Stimulated activated memory B cell treated with anti-CD40 and anti-IgM and Interleukin-4, amounts not matched to agents 10 μg/mL and 1 μg/mL and 100 μg/mL, for 72 hours (primary cell): ENCODE data around the gene MYOG.

Experiments
- ATAC-seq: fragments of 150-1000 bp; cut with Tn5 transposase; 2 replicates; pipeline ENCODE4 v1.10.0; 2021
- H3K27ac Mint-ChIP-seq: one replicate; pipeline ENCODE4 v1.8.0; 2022; ENCODE audit warnings: mild to moderate bottlenecking, mixed read lengths
- H3K27me3 Mint-ChIP-seq: one replicate; pipeline ENCODE4 v1.8.0; 2022; ENCODE audit warnings: mixed read lengths
- H3K36me3 Mint-ChIP-seq: one replicate; pipeline ENCODE4 v1.8.0; 2022; ENCODE audit warnings: mixed read lengths
- H3K4me1 Mint-ChIP-seq: one replicate; pipeline ENCODE4 v1.8.0; 2022; ENCODE audit warnings: mixed read lengths
- H3K4me3 Mint-ChIP-seq: one replicate; pipeline ENCODE4 v1.8.0; 2022; ENCODE audit warnings: mild to moderate bottlenecking, moderate library complexity, mixed read lengths
- H3K9me3 Mint-ChIP-seq: one replicate; pipeline ENCODE4 v1.8.0; 2022; ENCODE audit warnings: mixed read lengths

MYOG gene

DNA sequence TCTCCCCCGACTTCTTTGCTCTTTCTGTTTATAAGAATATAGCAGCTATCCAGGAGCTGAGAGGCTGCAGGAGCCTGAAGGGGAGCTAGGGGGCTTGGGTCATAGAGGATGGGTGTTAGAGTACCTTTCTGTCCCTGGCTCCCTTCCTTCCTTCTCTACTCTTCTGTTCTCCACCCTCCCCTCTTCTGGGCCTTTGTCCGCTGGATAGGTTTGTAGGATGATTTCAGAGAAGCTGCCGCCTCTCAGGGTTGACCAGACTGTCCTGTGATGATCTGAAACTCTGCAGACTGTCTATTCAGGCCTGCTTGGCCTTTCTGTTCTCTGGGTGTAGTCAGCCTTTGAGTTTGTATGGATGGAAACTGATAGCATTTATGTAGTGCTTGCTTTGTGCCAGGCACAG is 33.2 kb downstream of the MYOG start:
- no peak for ATAC-seq
- Mint-ChIP-seq H3K27ac (no peak overlapping the region), H3K4me1 (no peaks in the 10 kb centered on the region), H3K36me3 (no peaks in the 10 kb centered on the region), H3K4me3 (no peak overlapping the region), H3K27me3 (peaks cover 66% of the 10 kb centered on the region), H3K9me3 (no peaks in the 10 kb centered on the region)

DNA sequence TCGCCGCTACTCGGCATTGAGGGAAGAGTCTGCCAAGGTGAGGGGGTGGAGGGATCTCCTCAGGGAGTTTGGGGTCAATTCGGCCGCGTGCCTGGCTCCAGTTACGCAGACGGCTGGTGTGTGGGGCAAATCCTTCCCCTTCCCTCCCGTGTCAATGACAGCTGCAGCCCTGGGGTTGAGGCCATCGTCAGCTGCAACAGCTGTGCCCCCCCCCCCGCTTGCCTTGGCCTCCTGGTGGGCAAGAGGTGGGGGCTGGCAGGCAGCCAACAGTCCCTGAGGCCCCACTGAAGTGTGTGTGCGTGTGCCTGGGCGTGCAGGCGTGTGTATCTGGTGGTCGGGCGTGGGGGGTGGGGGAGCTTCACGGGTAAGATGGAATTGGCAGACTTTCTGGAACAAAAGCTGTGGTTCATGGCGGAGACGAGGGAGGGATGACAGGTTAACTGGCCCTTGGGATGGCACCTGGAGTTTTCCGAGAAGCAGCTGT is 33.9 kb downstream of the MYOG start:
- H3K36me3 Mint-ChIP-seq, result no peaks in the 10 kb centered on the region
- peaks cover 68% of the 10 kb centered on the region for H3K27me3 Mint-ChIP-seq
- H3K27ac Mint-ChIP-seq, result no peak overlapping the region
- no peak overlapping the region for H3K4me3 Mint-ChIP-seq
- no peaks in the 10 kb centered on the region for H3K4me1 Mint-ChIP-seq
- H3K9me3 Mint-ChIP-seq, result no peaks in the 10 kb centered on the region
- no peak for ATAC-seq

DNA sequence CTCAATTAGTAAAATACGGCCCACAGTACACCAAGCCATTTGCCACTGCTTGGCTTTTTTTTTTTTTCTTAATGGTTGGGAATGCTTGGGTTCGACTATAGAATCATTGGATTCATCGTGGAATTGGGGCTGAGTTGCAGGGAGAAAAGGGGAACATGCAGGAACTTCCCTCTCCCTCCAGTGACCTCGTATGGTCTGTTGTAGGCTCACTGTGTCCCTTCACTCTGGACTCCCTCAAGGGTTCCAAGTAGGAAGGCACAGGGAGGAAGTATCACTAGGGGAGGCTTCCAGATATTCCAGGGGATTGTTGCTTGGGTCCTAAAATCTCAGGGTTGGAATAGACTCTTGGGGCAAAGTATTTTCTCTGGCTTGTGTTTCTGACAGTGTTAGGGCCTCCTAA is 35.0 kb downstream of the MYOG start:
- Mint-ChIP-seq H3K36me3 (no peaks in the 10 kb centered on the region), H3K27ac (no peak overlapping the region), H3K4me3 (no peak overlapping the region), H3K27me3 (peaks cover 63% of the 10 kb centered on the region), H3K4me1 (no peaks in the 10 kb centered on the region), H3K9me3 (no peaks in the 10 kb centered on the region)
- ATAC-seq, result no peak

DNA sequence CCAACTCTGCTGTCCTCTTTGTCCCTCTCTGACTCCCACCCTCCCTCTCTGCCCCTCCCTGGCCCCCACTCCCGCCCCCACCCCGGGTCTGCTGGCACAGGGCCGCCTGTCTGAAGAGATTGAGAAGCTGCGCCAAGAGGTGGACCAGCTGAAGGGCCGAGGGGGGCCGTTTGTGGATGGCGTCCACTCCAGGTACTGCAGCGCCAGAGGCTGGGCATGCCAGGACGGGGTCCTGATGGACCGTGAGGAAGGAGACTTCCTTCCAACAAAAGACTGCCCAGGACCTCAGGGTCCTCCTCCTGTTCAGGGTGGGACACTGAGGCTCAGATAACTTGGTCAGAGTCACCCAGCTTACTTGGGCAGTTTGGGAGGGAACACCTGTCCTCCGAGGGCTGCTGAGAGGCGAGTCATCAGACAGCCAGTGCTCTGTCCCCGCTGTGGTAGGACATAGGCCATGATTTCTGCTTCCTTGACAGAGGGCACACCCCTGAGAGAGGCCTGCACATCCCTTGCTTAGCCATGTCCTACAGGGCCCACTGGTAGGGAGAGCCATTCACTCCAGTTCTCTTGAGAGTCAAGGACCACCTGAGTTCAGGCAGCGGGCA is 36.1 kb downstream of the MYOG start:
- H3K36me3 Mint-ChIP-seq, result no peaks in the 10 kb centered on the region
- ATAC-seq, result no peak
- no peak overlapping the region for H3K27ac Mint-ChIP-seq
- no peak overlapping the region for H3K4me3 Mint-ChIP-seq
- peaks cover 67% of the 10 kb centered on the region for H3K27me3 Mint-ChIP-seq
- H3K4me1 Mint-ChIP-seq, result no peaks in the 10 kb centered on the region
- no peaks in the 10 kb centered on the region for H3K9me3 Mint-ChIP-seq

GRCh38 chr1:203049077-203049476 is 36.7 kb downstream of the MYOG start:
- Mint-ChIP-seq H3K36me3 (no peaks in the 10 kb centered on the region), H3K4me3 (no peak overlapping the region), H3K4me1 (no peaks in the 10 kb centered on the region), H3K9me3 (no peaks in the 10 kb centered on the region), H3K27me3 (peaks cover 73% of the 10 kb centered on the region), H3K27ac (no peak overlapping the region)
- no peak for ATAC-seq

GRCh38 chr1:203048555-203049051 is 37.2 kb downstream of the MYOG start:
- ATAC-seq, result peak; percentile 25

GRCh38 chr1:203048086-203048485 is 37.7 kb downstream of the MYOG start:
- Mint-ChIP-seq H3K4me1 (no peaks in the 10 kb centered on the region), H3K27ac (no peak overlapping the region), H3K9me3 (no peaks in the 10 kb centered on the region), H3K4me3 (no peak overlapping the region), H3K36me3 (no peaks in the 10 kb centered on the region), H3K27me3 (peaks cover 73% of the 10 kb centered on the region)
- ATAC-seq, result no peak

More at GRCh38 chr1:203048555-203049051, 37.2 kb downstream of the MYOG start:
- Mint-ChIP-seq H3K4me1 (no peaks in the 10 kb centered on the region), H3K36me3 (no peaks in the 10 kb centered on the region), H3K27ac (no peak overlapping the region), H3K27me3 (peaks cover 73% of the 10 kb centered on the region), H3K4me3 (no peak overlapping the region), H3K9me3 (no peaks in the 10 kb centered on the region)

DNA sequence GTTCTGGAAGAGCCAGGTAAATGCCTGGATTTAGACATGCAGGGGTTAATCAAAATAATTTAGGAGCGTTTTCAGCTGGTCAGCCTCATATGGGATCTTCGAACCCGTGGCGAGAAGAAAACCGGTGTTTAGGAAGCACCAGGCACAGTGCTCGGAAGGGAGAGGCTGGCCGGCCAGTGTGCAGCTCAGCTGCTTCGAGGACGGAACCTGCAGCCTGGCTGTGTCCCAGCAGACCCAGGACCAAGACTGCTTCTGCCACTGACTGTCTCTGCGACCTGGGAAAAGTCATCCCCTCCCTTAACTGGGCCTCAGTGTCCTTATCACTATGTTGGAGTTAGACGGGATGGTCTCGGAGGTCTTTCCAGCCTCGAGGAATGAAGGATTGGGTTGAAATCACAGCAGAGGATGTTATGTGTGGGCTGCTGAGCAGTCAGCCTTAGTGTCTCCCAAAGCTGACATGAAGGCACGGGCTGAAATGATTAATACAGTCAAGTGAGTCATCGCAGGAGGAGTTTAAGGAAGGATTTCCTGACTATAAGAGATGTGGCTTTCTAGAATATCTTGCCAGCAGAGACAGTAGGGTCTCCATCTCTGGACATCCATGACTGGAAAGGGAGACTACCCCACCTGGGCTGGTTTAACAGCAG is 38.7 kb downstream of the MYOG start:
- no peaks in the 10 kb centered on the region for H3K4me1 Mint-ChIP-seq
- no peaks in the 10 kb centered on the region for H3K36me3 Mint-ChIP-seq
- H3K27ac Mint-ChIP-seq, result no peak overlapping the region
- no peak for ATAC-seq
- H3K9me3 Mint-ChIP-seq, result no peaks in the 10 kb centered on the region
- peaks cover 64% of the 10 kb centered on the region for H3K27me3 Mint-ChIP-seq
- no peak overlapping the region for H3K4me3 Mint-ChIP-seq

GRCh38 chr1:203045821-203046594 is 39.8 kb downstream of the MYOG start:
- Mint-ChIP-seq H3K27me3 (peaks cover 53% of the 10 kb centered on the region), H3K27ac (no peak overlapping the region), H3K4me1 (no peaks in the 10 kb centered on the region), H3K4me3 (no peak overlapping the region), H3K9me3 (no peaks in the 10 kb centered on the region), H3K36me3 (no peaks in the 10 kb centered on the region)
- no peak for ATAC-seq

- no peaks in the 10 kb centered on the region for H3K36me3 Mint-ChIP-seq
- H3K9me3 Mint-ChIP-seq, result no peaks in the 10 kb centered on the region
- H3K4me1 Mint-ChIP-seq, result no peaks in the 10 kb centered on the region
- peaks cover 46% of the 10 kb centered on the region for H3K27me3 Mint-ChIP-seq
- no peak overlapping the region for H3K4me3 Mint-ChIP-seq
- ATAC-seq, result no peak
- H3K27ac Mint-ChIP-seq, result no peak overlapping the region
These were observed 40.5 kb downstream of the MYOG start for GRCh38 chr1:203045336-203045735.

GRCh38 chr1:203044546-203045250 is 41.1 kb downstream of the MYOG start:
- H3K4me1 Mint-ChIP-seq, result no peaks in the 10 kb centered on the region
- H3K36me3 Mint-ChIP-seq, result no peaks in the 10 kb centered on the region
- ATAC-seq, result no peak
- H3K27me3 Mint-ChIP-seq, result peaks cover 43% of the 10 kb centered on the region
- H3K27ac Mint-ChIP-seq, result no peak overlapping the region
- no peaks in the 10 kb centered on the region for H3K9me3 Mint-ChIP-seq
- H3K4me3 Mint-ChIP-seq, result no peak overlapping the region

DNA sequence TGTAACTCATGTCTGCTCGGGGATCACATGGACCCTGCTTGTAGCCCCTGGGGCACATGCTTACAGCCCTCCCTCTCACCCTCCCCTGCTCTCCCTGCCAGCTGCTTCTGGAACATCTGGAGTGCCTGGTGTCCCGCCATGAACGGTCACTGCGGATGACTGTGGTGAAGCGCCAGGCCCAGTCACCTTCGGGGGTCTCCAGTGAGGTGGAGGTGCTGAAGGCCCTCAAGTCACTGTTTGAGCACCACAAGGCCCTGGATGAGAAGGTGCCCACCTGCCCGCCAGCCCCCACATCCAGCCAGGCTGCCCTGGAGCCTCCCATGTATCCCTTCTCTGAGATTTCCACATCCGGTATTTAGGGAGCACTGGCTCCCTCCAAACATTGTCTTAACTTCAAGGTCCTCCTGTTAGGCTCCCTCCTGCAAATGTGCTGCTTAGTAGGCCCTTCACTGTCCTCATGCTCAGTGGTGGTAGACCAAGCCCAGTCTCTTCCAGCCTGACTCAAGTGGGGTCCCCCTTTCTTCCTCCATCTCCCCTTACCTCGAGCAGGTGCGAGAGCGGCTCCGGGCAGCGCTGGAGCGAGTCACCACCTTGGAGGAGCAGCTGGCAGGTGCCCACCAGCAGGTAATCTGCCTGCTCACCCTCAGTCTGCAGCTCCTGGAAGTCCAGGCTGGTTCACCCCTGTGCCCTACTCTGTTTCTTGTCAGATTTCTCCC is 41.8 kb downstream of the MYOG start:
- H3K36me3 Mint-ChIP-seq, result no peaks in the 10 kb centered on the region
- H3K9me3 Mint-ChIP-seq, result no peaks in the 10 kb centered on the region
- H3K27me3 Mint-ChIP-seq, result peaks cover 50% of the 10 kb centered on the region
- H3K4me3 Mint-ChIP-seq, result no peak overlapping the region
- H3K27ac Mint-ChIP-seq, result no peak overlapping the region
- H3K4me1 Mint-ChIP-seq, result peaks cover 7% of the 10 kb centered on the region
- ATAC-seq, result no peak

- H3K27me3 Mint-ChIP-seq, result peaks cover 43% of the 10 kb centered on the region
- no peak overlapping the region for H3K4me3 Mint-ChIP-seq
- ATAC-seq, result no peak
- peaks cover 8% of the 10 kb centered on the region for H3K4me1 Mint-ChIP-seq
- no peak overlapping the region for H3K27ac Mint-ChIP-seq
- H3K9me3 Mint-ChIP-seq, result no peaks in the 10 kb centered on the region
- H3K36me3 Mint-ChIP-seq, result no peaks in the 10 kb centered on the region
These were observed 44.4 kb downstream of the MYOG start for GRCh38 chr1:203041351-203041932.

DNA sequence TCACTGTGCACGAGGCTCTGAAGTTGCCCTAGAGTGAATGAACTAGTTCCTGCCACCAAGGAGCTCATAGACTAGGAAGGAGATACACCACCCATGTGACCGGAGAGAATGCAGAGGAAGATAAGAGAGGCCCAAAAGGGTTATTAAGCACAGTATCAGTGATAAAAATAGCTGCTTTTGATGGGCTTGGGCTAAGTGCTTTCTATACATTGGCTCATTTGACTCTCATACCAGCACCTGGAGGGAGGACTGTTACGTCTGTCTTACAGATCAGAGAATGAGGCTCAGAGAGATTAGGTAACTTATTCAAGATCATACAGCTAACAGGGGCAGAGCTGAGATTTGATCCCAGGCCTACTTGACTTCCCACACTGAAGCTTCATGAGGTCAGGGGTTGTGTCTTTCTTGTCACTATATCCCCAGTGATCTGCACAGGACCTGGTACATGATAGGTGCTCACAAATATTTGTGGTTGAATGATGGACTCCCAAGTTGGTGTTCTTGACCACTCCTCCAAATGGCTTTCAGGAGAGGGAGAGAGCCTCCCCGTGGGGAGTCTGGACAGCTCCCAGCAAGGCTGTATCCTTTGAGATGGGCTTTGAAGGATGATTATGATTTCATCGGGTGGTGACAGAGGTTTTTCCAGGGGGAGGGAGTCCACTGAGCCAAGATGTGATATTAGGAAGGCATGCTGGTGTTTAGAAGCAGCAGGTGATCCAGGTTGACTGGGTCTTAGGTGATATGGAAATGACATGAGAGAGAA is 45.1 kb downstream of the MYOG start:
- Mint-ChIP-seq H3K9me3 (no peaks in the 10 kb centered on the region), H3K27me3 (peaks cover 41% of the 10 kb centered on the region), H3K4me1 (peaks cover 8% of the 10 kb centered on the region), H3K27ac (no peak overlapping the region), H3K4me3 (no peak overlapping the region), H3K36me3 (no peaks in the 10 kb centered on the region)
- no peak for ATAC-seq
